Activated T-helper 2 cell treated with anti-CD3 and anti-CD28 coated beads, Interferon-gamma antibody, Interleukin-2, Interleukin-4, amounts not matched to agents 10 μg/mL and 5 μg/mL and 100 μg/mL, durations not matched to agents 14 hours and 24 hours and 36 hours (primary cell): ENCODE measurements around the gene ARID5A. TPM values are rescaled to one million over a fixed set of nuclear protein-coding genes. Genes with fewer than 3 reads are reported as not detected.
A peak's percentile ranks its signal among the peaks of the same experiment; 100 is the strongest.

ENCODE experiments used
- DNase-seq: peaks from one replicate; pipeline ENCODE4 v3.0.0; 2021; ENCODE audit warnings: low spot score
- H3K27ac Mint-ChIP-seq: one replicate; pipeline ENCODE4 v1.8.0; 2021; ENCODE audit warnings: mixed read lengths
- H3K27me3 Mint-ChIP-seq: one replicate; pipeline ENCODE4 v1.8.0; 2021; ENCODE audit warnings: low read depth, mixed read lengths
- H3K36me3 Mint-ChIP-seq: one replicate; pipeline ENCODE4 v1.8.0; 2021; ENCODE audit warnings: low read depth, mixed read lengths
- H3K4me1 Mint-ChIP-seq: one replicate; pipeline ENCODE4 v1.8.0; 2021; ENCODE audit warnings: low read depth, mixed read lengths
- H3K4me3 Mint-ChIP-seq: one replicate; pipeline ENCODE4 v1.8.0; 2021; ENCODE audit warnings: low read depth, mild to moderate bottlenecking, moderate library complexity, mixed read lengths
- H3K9me3 Mint-ChIP-seq: one replicate; pipeline ENCODE4 v1.8.0; 2021; ENCODE audit warnings: mixed read lengths
- intact Hi-C: fragments of 100-400 bp; cut with micrococcal nuclease; formaldehyde crosslinking; loops from one replicate; pipeline ENCODE4 v1.15.1; 2023
- total RNA-seq: library from RNA; stranded (reverse); gene quantifications from 2 replicates; pipeline ENCODE4 v1.2.3, GENCODE V29; 2022

ARID5A gene
- total RNA-seq, 1 donor from 2014 or later = 170 TPM

- Mint-ChIP-seq H3K27ac (no peak overlapping the region), H3K36me3 (no peaks in the 10 kb centered on the region), H3K4me1 (no peaks in the 10 kb centered on the region), H3K4me3 (no peak overlapping the region), H3K9me3 (no peaks in the 10 kb centered on the region), H3K27me3 (peaks cover 1% of the 10 kb centered on the region)
- intact Hi-C loops = no loop called here
- no peak for DNase-seq
These were observed 28.6 kb downstream of the ARID5A start for GRCh38 chr2:96565111-96565510.

- Mint-ChIP-seq H3K9me3 (no peaks in the 10 kb centered on the region), H3K36me3 (no peaks in the 10 kb centered on the region), H3K27me3 (peaks cover 1% of the 10 kb centered on the region), H3K4me1 (no peaks in the 10 kb centered on the region), H3K4me3 (no peak overlapping the region), H3K27ac (no peak overlapping the region)
- intact Hi-C loops = no loop called here
- no peak for DNase-seq
These were observed 31.5 kb downstream of the ARID5A start for GRCh38 chr2:96568094-96568493.

DNA sequence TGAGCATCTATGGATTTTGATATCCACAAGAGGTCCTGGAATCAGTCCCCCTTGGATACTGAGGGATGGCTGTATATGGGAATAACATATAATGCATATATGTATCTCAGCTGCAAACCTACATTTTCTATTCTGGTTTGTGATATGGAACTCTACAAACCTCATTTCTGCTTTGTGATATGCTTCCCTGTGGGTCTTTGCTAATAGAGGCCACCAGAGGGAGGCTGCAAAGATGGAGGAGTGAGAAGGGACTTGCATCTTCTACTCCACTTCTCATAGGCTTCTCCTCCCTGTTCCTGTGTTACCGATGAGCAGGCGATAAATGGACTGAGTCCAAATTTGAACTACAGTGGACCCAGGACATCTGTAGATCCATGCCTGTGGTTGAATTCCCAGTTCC lies 37.8 kb downstream of the ARID5A start:
- intact Hi-C loops = no loop called here
- DNase-seq = no peak
- H3K4me3 Mint-ChIP-seq = no peak overlapping the region
- H3K4me1 Mint-ChIP-seq = no peaks in the 10 kb centered on the region
- H3K36me3 Mint-ChIP-seq = no peaks in the 10 kb centered on the region
- H3K27me3 Mint-ChIP-seq = peaks cover 5% of the 10 kb centered on the region
- no peak overlapping the region for H3K27ac Mint-ChIP-seq
- no peaks in the 10 kb centered on the region for H3K9me3 Mint-ChIP-seq

- no peak for DNase-seq
- H3K4me1 Mint-ChIP-seq = no peaks in the 10 kb centered on the region
- no peaks in the 10 kb centered on the region for H3K36me3 Mint-ChIP-seq
- no peak overlapping the region for H3K27ac Mint-ChIP-seq
- no peak overlapping the region for H3K4me3 Mint-ChIP-seq
- no peaks in the 10 kb centered on the region for H3K9me3 Mint-ChIP-seq
- intact Hi-C loops = no loop called here
- H3K27me3 Mint-ChIP-seq = peaks cover 5% of the 10 kb centered on the region
These were observed 39.4 kb downstream of the ARID5A start for GRCh38 chr2:96575785-96576456.

- peaks cover 5% of the 10 kb centered on the region for H3K27me3 Mint-ChIP-seq
- no peak overlapping the region for H3K4me3 Mint-ChIP-seq
- no peaks in the 10 kb centered on the region for H3K36me3 Mint-ChIP-seq
- no peaks in the 10 kb centered on the region for H3K9me3 Mint-ChIP-seq
- intact Hi-C loops = no loop called here
- no peak overlapping the region for H3K27ac Mint-ChIP-seq
- H3K4me1 Mint-ChIP-seq = no peaks in the 10 kb centered on the region
- no peak for DNase-seq
These were observed 40.9 kb downstream of the ARID5A start for GRCh38 chr2:96577501-96577900.

DNA sequence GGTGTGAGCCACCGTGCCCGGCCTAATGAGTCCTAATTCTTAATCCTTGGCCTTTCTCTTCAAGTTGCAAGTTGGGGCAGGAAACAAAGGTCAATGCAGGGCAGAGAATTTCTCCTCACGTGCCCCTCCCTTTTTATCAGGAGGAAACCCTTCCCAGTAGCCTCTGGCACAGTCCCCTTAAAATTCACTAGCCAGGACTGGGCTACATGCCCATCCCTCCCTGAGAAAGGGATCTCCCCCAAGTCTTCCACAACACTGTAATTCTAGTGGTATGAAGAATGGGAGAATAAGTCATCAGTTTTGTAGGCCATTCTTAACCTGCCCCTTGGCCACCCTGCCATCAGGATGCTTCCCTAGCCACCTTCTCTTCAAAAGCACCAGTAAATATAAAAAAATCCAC lies 42.2 kb downstream of the ARID5A start:
- no peaks in the 10 kb centered on the region for H3K4me1 Mint-ChIP-seq
- H3K27me3 Mint-ChIP-seq = peaks cover 5% of the 10 kb centered on the region
- peaks cover 3% of the 10 kb centered on the region for H3K36me3 Mint-ChIP-seq
- H3K4me3 Mint-ChIP-seq = no peak overlapping the region
- intact Hi-C loops = no loop called here
- no peak for DNase-seq
- H3K27ac Mint-ChIP-seq = no peak overlapping the region
- H3K9me3 Mint-ChIP-seq = no peaks in the 10 kb centered on the region

DNA sequence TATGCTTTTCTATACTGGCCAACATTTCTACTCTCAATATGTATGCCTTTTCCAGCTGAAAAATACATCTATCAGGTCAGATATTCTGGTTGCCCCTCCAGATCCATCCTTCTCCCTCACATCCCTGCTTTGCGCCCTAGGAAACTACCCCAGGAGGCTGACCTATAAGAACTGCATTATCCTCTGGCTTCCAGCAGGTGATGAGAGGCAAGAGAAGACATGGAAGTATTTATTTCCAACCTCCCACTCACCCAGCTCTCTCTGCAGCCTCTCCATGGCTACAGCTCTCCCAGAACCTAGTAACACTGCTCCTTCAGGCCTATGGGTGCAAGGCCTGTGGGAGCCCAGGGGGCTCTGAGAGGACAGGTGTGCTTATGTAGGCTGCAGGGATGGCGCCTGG lies 42.9 kb downstream of the ARID5A start:
- intact Hi-C loops = no loop called here
- Mint-ChIP-seq H3K36me3 (peaks cover 7% of the 10 kb centered on the region), H3K4me3 (no peak overlapping the region), H3K27ac (no peak overlapping the region), H3K4me1 (peaks cover 2% of the 10 kb centered on the region), H3K9me3 (no peaks in the 10 kb centered on the region), H3K27me3 (peaks cover 5% of the 10 kb centered on the region)
- DNase-seq = no peak

DNA sequence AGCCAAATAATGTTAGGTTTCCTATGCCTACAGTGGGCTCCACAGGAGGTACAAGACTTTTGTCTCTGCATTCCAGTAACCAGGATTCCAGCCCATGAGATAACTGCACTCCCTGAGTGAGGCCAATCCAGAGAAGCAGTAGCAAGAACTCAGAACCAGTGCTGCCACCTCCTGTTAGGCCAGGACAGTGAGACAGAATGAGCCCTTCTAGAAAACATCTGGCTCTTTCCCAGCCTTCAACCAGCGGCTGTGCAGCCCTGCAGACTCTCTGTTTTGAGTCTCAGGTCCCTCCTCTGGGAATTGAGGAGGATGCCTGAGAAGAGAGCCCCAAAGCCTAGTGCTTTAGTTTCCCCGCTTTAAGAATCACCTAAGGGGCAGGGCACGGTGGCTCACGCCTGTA lies 44.2 kb downstream of the ARID5A start:
- intact Hi-C loops = no loop called here
- H3K36me3 Mint-ChIP-seq = peaks cover 14% of the 10 kb centered on the region
- H3K4me1 Mint-ChIP-seq = peaks cover 2% of the 10 kb centered on the region
- no peaks in the 10 kb centered on the region for H3K9me3 Mint-ChIP-seq
- H3K27me3 Mint-ChIP-seq = peaks cover 3% of the 10 kb centered on the region
- no peak for DNase-seq
- H3K27ac Mint-ChIP-seq = no peak overlapping the region
- no peak overlapping the region for H3K4me3 Mint-ChIP-seq

DNA sequence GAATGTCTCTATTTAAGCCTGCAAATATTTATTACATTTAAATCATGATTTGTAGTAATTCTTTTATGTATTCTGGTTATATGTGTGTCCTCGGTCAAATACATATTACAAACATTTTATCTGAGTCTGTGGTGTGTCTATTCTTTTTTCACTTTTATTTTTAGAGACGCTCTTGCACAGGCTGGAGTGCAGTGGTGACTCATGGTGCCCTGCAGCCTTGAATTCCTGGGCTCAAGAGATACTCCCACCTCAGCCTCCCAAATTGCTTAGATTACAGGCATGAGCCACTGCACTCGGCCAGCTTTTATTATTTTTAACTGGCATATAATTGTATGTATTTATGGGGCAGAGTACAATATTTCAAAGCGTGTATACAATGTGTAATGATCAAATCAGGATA lies 47.5 kb downstream of the ARID5A start:
- intact Hi-C loops = no loop called here
- no peak for DNase-seq
- Mint-ChIP-seq H3K27me3 (no peaks in the 10 kb centered on the region), H3K36me3 (peaks cover 38% of the 10 kb centered on the region), H3K4me3 (no peak overlapping the region), H3K27ac (no peak overlapping the region), H3K9me3 (no peaks in the 10 kb centered on the region), H3K4me1 (peaks cover 20% of the 10 kb centered on the region)

- intact Hi-C loops = no loop called here
- Mint-ChIP-seq H3K4me1 (peaks cover 31% of the 10 kb centered on the region), H3K27ac (no peak overlapping the region)
These were observed 51.3 kb downstream of the ARID5A start for GRCh38 chr2:96587843-96588242.

GRCh38 chr2:96591054-96591453 lies 54.5 kb downstream of the ARID5A start:
- H3K27ac Mint-ChIP-seq = peak overlapping the region; percentile 25
- H3K36me3 Mint-ChIP-seq = peaks cover 79% of the 10 kb centered on the region
- H3K9me3 Mint-ChIP-seq = no peaks in the 10 kb centered on the region
- no peak for DNase-seq
- intact Hi-C loops = loop anchor here (10.0 kb wide), 1 partner anchor 246 kb away; no protein-coding TSS in a partner anchor
- peaks cover 60% of the 10 kb centered on the region for H3K4me1 Mint-ChIP-seq
- H3K4me3 Mint-ChIP-seq = no peak overlapping the region
- no peaks in the 10 kb centered on the region for H3K27me3 Mint-ChIP-seq

More at GRCh38 chr2:96587843-96588242, 51.3 kb downstream of the ARID5A start:
- no peaks in the 10 kb centered on the region for H3K27me3 Mint-ChIP-seq
- DNase-seq = no peak
- no peak overlapping the region for H3K4me3 Mint-ChIP-seq
- peaks cover 62% of the 10 kb centered on the region for H3K36me3 Mint-ChIP-seq
- no peaks in the 10 kb centered on the region for H3K9me3 Mint-ChIP-seq

DNA sequence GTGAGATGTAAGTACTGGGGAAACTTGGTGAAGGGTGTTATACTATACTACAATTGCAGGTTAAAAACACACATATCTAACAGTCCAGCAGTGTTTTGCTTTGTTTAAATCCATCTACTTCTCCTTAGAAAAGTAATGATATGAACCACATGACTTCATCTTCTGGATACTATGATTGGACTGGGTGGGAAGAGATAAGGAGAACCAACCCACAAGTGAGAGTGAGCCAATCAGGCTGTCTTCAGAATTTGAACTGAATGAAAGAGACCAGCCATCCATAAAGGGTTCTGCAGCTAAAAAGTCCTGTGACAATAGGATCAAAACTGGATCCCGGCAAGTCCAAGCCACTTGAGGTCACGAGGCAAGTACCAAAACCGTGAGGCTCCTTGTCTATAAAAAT lies 54.9 kb downstream of the ARID5A start:
- H3K9me3 Mint-ChIP-seq = no peaks in the 10 kb centered on the region
- intact Hi-C loops = loop anchor here (10.0 kb wide), 1 partner anchor 247 kb away; no protein-coding TSS in a partner anchor
- H3K27ac Mint-ChIP-seq = no peak overlapping the region
- peaks cover 59% of the 10 kb centered on the region for H3K4me1 Mint-ChIP-seq
- H3K36me3 Mint-ChIP-seq = peaks cover 82% of the 10 kb centered on the region
- no peak for DNase-seq
- H3K4me3 Mint-ChIP-seq = no peak overlapping the region
- no peaks in the 10 kb centered on the region for H3K27me3 Mint-ChIP-seq

GRCh38 chr2:96594282-96594681 lies 57.7 kb downstream of the ARID5A start:
- intact Hi-C loops = loop anchor here (2.0 to 10.0 kb wide), 2 partner anchors 43 to 249 kb away; no protein-coding TSS in a partner anchor
- H3K9me3 Mint-ChIP-seq = no peaks in the 10 kb centered on the region
- H3K27ac Mint-ChIP-seq = peak overlapping the region; percentile 94
- peaks cover 48% of the 10 kb centered on the region for H3K4me1 Mint-ChIP-seq
- no peak overlapping the region for H3K4me3 Mint-ChIP-seq
- peaks cover 80% of the 10 kb centered on the region for H3K36me3 Mint-ChIP-seq
- no peaks in the 10 kb centered on the region for H3K27me3 Mint-ChIP-seq
- no peak for DNase-seq
